HFF-Myc (cell line): ENCODE results near the gene ELMOD3.
"Not testable (repeated sequence)": the region's sequence is repeated elsewhere in the genome, so short reads cannot be mapped to it uniquely, and the experiment has no call there.

Experiments
- DNase-seq: peaks from one replicate; pipeline ENCODE4 v3.0.0-alpha.2; 2011; ENCODE audit warnings: low read depth; ENCODE audit errors: extremely low read depth
- H3K4me3 ChIP-seq: replicated peaks from 2 replicates; pipeline ENCODE4 v1.5.1; 2011; ENCODE audit warnings: low read depth, mild to moderate bottlenecking, control low read depth, low read length
- CTCF ChIP-seq: IDR thresholded peaks from 2 replicates; pipeline ENCODE4 v1.5.1; 2012; ENCODE audit warnings: mild to moderate bottlenecking, low read depth, low read length, control low read depth; ENCODE audit errors: missing control alignments

Gene ELMOD3

GRCh38 chr2:85405201-85406059 is 50.9 kb downstream of the ELMOD3 start:
- TF ChIP-seq CTCF = no peak
- DNase-seq = no peak
- H3K4me3 ChIP-seq = no peak overlapping the region

- H3K4me3 ChIP-seq = no peak within 1 kb of the TSS
- DNase-seq = no peak
- no peak for TF ChIP-seq CTCF
Measured at GRCh38 chr2:85409845-85410583, 55.4 kb downstream of the ELMOD3 start, which contains the start of gene CAPG. TSS of gene CAPG (minus strand) at chr2:85410366. CDS start at chr2:85402145, 8,221 bp downstream.

GRCh38 chr2:85410584-85411404 is 56.2 kb downstream of the ELMOD3 start:
- no peak for DNase-seq
- TF ChIP-seq CTCF = no peak
- H3K4me3 ChIP-seq = no peak overlapping the region

GRCh38 chr2:85411405-85411748 is 56.8 kb downstream of the ELMOD3 start:
- H3K4me3 ChIP-seq = no peak overlapping the region
- no peak for DNase-seq
- TF ChIP-seq CTCF = no peak

- peak overlapping the region; percentile 51 for H3K4me3 ChIP-seq
- TF ChIP-seq CTCF = no peak
- DNase-seq = no peak
Measured at GRCh38 chr2:85413592-85414420, 59.2 kb downstream of the ELMOD3 start.

- not testable (repeated sequence) for DNase-seq, H3K4me3 ChIP-seq
Measured at GRCh38 chr2:85414421-85414759, 59.8 kb downstream of the ELMOD3 start.
